ENCODE measurements around the gene PDLIM1. TPM values are rescaled to one million over a fixed set of nuclear protein-coding genes. Genes with fewer than 3 reads are reported as not detected.

Gene PDLIM1
- total RNA-seq, 2 donors from 2014 or later = 126 to 130 TPM

- peaks cover 0 to 50% of the 10 kb centered on the region in 2 donors for H3K4me1 ChIP-seq
- peak overlapping the region in 1 of 2 donors; percentile 15 for H3K27ac ChIP-seq
- peaks cover 67% of the 10 kb centered on the region for H3K36me3 ChIP-seq
These were observed 38.5 kb upstream of the PDLIM1 start for GRCh38 chr10:95329296-95329695.

GRCh38 chr10:95328013-95328412 lies 37.2 kb upstream of the PDLIM1 start:
- DNase-seq (ENCODE audit: low spot score) = no peak
- peaks cover 0 to 44% of the 10 kb centered on the region in 2 donors for H3K4me1 ChIP-seq
- H3K27me3 ChIP-seq = no peaks in the 10 kb centered on the region
- H3K27ac ChIP-seq = peak overlapping the region; percentile 41 to 54
- no peak overlapping the region for H3K4me3 ChIP-seq
- peaks cover 69% of the 10 kb centered on the region for H3K36me3 ChIP-seq
- no peaks in the 10 kb centered on the region for H3K9me3 ChIP-seq
- no peak for TF ChIP-seq CTCF (IDR thresholded peaks at IDR 0.05)

More at GRCh38 chr10:95329296-95329695, 38.5 kb upstream of the PDLIM1 start:
- Histone ChIP-seq H3K9me3 (no peaks in the 10 kb centered on the region), H3K4me3 (no peak overlapping the region), H3K27me3 (no peaks in the 10 kb centered on the region)
- DNase-seq (ENCODE audit: low spot score) = no peak
- no peak for TF ChIP-seq CTCF (IDR thresholded peaks at IDR 0.05)

- peaks cover 69% of the 10 kb centered on the region for H3K36me3 ChIP-seq
- H3K27ac ChIP-seq = peak overlapping the region; percentile 41 to 54
- no peak for TF ChIP-seq CTCF (IDR thresholded peaks at IDR 0.05)
These were observed 36.6 kb upstream of the PDLIM1 start for GRCh38 chr10:95327367-95327766.

GRCh38 chr10:95326396-95326795 lies 35.6 kb upstream of the PDLIM1 start:
- H3K9me3 ChIP-seq = no peaks in the 10 kb centered on the region
- peaks cover 0 to 42% of the 10 kb centered on the region in 2 donors for H3K4me1 ChIP-seq
- DNase-seq (ENCODE audit: low spot score) = no peak
- H3K36me3 ChIP-seq = peaks cover 70% of the 10 kb centered on the region
- TF ChIP-seq CTCF (IDR thresholded peaks at IDR 0.05) = no peak
- no peak overlapping the region for H3K4me3 ChIP-seq
- peak overlapping the region in 1 of 2 donors; percentile 54 for H3K27ac ChIP-seq
- H3K27me3 ChIP-seq = no peaks in the 10 kb centered on the region

More at GRCh38 chr10:95327367-95327766, 36.6 kb upstream of the PDLIM1 start:
- Histone ChIP-seq H3K27me3 (no peaks in the 10 kb centered on the region), H3K9me3 (no peaks in the 10 kb centered on the region), H3K4me1 (peaks cover 0 to 44% of the 10 kb centered on the region in 2 donors), H3K4me3 (no peak overlapping the region)
- DNase-seq (ENCODE audit: low spot score) = no peak

GRCh38 chr10:95325863-95326262 lies 35.1 kb upstream of the PDLIM1 start:
- no peak for DNase-seq (ENCODE audit: low spot score)
- H3K4me1 ChIP-seq = peaks cover 0 to 37% of the 10 kb centered on the region in 2 donors
- H3K9me3 ChIP-seq = no peaks in the 10 kb centered on the region
- H3K36me3 ChIP-seq = peaks cover 70% of the 10 kb centered on the region
- no peak overlapping the region for H3K4me3 ChIP-seq
- H3K27ac ChIP-seq = no peak overlapping the region
- no peak for TF ChIP-seq CTCF (IDR thresholded peaks at IDR 0.05)
- H3K27me3 ChIP-seq = no peaks in the 10 kb centered on the region

Measured in right atrium auricular region (tissue), 2 donors.